ENCODE measurements around the gene MEIOC.

The MEIOC gene

GRCh38 chr17:44719444-44719843, 63.2 kb downstream of the MEIOC start:
- no peak for DNase-seq

GRCh38 chr17:44722254-44722653, 66.0 kb downstream of the MEIOC start:
- no peak for DNase-seq

Measured in cerebellar nuclear complex (tissue), 1 donor.